Stimulated activated CD4-positive, alpha-beta T cell treated with anti-CD3 and anti-CD28 coated beads, TNF-alpha, amount 100 ng/mL, for 48 hours (primary cell): Measurements from ENCODE around the gene RBBP5.

Experiments
- DNase-seq, 3 donors: peaks; one replicate each; pipeline ENCODE4 v3.0.0-alpha.2; 2020; ENCODE audit warnings: low read depth in 3 of 3

The RBBP5 gene

DNA sequence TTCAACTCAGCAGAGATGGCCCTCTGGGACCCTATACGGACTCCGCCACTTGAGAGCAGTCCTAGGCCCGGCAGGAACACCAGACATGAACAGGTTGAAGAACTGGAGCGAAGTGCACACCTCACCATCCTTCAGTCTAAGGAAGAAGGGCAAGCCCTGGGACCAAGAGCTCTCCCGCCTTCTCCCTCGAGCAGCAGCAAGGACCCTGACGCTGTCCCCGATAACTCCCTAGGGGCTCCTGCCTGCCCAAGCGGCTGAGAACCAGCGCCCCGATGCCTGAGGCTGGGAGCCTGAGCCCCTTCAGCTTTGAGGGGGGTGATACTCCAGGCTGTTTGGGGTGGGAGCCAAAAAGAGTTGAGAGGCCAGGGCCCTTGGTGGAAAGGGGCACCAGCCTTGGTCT is 47.7 kb downstream of the RBBP5 start:
- no peak for DNase-seq

DNA sequence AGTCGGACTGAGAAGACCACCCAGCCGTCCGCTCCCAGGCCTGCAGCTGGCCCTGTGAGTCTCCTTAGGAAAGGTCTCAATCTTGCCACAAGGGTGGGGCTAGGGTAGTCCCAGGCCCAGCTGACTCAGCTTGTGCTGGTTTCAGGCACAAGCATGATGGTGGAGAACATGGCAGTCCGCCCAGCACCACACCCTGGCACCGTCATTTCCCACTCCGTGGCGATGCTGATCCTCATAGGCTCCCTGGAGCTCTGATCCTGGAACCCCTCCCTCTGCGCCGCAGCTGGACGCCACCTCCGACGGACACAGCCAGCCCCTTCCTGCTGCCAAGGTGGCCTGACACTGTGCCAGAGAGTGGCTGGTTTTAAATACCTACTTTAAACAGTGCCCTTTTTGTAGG is 48.3 kb downstream of the RBBP5 start:
- no peak for DNase-seq

DNA sequence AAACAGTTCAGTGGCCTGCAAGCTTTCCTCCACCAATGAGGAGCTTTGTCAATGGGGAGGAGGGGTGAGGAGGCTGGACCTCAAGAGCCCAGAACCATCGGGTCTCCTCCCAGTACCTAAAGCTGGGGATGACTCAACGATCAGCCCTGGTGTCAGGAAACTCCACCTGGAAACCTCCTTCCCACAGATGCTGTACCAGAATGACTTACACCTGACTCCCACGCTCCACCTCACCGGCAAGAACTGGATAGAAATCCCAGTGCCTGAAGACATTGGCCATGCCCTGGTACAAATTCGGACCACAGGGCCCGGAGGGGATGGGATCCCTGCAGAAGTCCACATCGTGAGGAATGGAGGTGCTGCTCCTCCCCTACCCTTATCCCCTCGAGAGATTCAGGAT is 48.9 kb downstream of the RBBP5 start:
- DNase-seq, result no peak

DNA sequence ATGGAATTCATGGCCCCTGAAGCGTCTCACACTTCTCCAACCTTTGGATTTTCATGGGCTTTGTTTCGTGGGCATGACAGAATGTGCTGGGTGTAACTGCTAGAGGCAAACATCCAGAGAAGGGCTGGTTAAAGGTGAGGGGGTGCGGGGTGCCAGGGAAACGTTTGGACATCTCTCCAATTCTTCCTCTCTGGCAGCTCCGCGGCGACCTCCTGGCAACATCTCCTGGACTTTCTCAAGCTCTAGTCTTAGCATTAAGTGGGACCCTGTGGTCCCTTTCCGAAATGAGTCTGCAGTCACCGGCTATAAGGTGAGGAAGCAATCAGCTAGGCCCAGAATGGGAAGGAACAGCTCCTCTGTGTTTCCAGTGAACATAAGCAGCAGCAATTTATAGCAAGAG is 49.5 kb downstream of the RBBP5 start:
- DNase-seq, result no peak

DNA sequence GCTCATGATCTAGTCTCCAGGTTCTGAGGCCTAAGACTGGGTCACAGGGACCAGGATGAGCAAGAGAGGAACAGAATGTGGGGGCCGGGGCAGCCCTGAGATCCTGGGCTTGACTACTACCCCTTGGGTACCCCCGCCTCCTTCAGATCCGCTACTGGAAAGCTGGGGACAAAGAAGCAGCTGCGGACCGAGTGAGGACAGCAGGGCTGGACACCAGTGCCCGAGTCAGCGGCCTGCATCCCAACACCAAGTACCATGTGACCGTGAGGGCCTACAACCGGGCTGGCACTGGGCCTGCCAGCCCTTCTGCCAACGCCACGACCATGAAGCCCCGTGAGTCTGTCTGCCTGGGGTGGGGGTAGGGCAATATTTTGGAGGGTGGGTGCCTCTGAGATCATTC is 50.0 kb downstream of the RBBP5 start:
- DNase-seq, result no peak

DNA sequence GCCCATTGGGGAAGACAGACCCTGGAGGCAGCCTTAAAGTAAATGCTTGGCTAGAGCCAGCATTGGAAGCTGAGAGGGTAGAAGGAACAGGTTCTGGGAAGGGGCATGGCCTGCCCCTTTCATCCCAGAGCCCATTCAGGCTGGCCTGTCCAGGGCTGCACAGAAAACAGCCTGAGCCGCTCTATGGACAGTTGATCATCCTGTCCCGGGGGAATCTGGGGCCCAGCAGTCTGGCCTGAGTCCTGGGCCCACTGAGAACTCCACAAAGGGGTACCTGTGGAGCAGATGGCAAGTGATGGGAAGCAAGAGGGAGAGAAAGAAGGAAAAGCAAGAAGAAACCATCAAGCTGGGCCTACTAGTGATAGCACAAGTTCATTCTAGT is 50.8 kb downstream of the RBBP5 start:
- no peak for DNase-seq

DNA sequence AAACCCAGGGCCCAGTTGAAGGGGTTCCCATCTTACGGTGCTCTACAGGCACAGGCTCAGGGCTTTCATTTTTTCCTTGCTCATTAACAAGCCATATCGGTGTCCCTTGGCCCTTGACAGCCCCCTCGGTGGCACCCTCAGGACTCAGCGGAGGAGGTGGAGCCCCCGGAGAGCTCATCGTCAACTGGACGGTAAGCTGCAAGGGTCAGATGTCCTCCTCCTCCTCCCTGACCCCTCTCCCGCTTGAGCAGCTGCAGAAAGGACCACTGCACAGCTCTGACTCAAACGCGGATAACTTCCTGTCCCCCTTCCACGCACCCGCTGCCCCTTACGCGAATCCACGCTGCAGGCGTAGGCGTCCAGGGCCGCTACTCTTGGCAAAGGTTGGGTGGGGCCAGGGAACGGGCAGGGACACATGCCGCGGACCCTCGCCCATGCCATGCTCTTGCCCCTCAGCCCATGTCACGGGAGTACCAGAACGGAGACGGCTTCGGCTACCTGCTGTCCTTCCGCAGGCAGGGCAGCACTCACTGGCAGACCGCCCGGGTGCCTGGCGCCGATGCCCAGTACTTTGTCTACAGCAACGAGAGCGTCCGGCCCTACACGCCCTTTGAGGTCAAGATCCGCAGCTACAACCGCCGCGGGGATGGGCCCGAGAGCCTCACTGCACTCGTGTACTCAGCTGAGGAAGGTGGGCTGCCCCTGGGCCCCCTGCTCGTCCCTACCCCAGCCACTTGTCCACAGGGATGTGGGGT is 52.2 kb downstream of the RBBP5 start:
- DNase-seq, result no peak

DNA sequence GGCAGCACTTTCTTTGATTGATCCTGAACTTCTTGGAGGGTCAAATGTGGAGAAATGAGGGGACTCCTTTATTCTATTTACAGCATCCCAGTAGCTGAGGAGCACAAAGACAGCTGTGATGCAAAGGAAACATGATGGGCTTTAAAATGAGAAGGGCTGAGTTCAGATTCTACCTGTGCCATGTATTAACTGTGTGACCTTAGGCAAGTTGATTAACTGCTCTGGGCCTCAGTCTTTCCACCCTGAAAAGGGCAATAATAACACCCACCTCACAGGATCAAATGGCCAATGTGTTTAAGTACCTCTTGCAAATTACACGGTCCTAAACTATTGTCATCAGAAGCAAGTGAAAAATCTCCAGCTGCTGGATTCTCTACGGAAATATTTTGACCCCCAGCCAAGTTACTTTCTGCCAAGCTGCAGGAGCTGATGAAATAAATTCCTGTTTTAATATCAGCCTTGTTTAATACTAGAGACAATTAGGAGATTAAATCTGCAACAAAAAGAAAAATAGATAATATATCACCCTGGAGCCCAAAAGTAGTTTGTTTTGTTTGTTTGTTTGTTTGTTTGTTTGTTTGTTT is 53.2 kb downstream of the RBBP5 start:
- DNase-seq, result no peak

DNA sequence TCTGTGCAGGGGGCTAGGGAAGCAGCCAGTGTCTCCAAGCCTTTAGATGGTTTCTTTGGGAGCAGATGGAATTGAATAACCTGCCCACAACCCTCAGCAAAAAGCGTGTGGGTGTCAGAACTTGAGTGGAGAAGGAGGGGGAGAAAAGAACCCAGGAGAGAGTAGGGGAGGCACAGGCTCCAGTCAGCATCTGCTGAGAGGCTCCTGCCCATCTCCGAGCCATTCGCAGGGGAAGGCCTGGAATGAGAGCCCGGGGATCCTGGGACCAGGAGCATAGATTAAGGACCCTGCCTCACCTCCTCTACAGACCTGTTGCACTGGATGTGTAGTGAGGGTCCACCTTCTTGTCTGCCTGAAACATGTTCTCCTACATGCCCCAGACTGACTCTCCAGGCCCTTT is 53.8 kb downstream of the RBBP5 start:
- DNase-seq, result no peak

DNA sequence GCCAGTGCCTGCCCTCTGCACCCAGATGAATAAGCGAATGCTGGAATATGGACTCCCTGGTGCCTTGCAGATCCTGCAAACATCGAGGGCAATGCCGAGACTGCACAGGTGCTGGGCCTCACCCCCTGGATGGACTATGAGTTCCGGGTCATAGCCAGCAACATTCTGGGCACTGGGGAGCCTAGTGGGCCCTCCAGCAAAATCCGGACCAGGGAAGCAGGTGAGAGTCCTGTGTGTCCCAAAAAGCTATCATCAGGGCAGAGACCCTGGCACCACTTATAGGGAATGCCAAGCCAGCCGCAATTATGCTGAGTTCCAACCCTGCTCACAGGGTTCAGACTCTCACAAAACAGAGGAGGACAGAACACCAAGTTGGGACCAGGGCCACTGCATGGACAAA is 54.7 kb downstream of the RBBP5 start:
- DNase-seq, result no peak

DNA sequence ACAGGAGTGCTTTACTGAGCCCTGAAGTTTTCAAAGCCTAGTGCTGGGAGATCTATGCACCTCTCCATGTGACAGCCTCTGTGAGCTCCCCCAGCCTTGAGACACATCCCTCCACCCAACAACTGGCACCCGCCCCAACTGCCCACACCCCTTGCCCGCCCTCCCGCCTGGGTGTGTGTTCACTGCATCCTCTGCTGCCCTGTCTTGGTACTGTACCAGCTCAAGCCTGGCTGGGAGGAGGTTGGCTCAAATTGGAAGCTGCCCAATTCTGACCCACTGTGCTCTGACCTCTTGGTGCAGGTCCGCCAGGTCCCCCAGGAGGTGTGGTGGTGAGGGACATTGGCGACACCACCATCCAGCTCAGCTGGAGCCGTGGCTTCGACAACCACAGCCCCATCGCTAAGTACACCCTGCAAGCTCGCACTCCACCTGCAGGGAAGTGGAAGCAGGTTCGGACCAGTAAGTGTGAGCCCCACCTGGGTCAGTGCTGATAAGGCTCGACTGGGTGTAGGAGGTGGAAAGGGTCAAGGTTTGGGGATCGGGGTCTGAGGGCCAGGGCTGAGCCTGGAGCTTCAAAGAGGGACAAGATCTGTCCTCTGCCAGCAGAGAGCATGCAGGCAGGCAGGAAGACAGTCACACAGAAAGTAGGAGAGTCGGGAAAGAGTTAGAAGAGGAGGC is 55.5 kb downstream of the RBBP5 start:
- no peak for DNase-seq

DNA sequence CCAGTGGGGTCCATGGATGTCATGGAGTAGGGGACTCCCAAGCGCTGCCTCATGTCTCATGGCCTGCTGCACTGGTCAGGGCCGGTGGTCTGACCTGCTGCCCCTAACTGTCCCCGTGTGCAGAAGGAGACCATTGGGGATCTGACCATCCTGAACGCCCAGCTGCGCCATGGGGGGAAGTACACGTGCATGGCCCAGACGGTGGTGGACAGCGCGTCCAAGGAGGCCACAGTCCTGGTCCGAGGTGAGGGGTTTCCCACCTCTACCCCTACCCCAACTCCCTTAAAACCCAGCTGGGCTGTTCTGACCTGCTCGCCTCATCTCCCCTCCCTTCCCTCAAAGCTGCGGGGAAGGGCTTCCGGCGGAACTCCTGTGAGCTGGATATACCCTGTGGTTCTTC is 56.1 kb downstream of the RBBP5 start:
- DNase-seq, result no peak

DNA sequence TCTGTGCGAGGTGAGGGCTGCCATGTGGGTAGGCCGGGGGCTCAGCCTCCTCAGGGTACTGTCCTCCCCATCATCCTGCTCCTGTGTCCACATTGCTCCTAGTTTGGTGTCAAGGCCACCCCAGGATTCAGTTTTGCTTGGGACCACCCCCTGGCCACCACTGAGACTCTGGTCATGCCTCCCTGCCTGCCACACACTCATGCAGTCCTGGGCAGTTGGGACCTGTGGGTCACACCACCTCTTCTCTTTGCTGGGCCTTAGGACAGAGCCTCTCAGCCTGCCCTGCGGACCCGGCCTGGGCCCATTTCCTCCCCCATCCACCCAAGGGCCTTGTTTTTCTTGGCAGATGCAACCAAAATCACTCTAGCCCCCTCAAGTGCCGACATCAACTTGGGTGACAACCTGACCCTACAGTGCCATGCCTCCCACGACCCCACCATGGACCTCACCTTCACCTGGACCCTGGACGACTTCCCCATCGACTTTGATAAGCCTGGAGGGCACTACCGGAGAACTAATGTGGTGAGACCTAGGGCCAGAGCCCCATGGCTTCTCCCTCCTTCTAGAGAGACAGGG is 56.9 kb downstream of the RBBP5 start:
- no peak for DNase-seq

DNA sequence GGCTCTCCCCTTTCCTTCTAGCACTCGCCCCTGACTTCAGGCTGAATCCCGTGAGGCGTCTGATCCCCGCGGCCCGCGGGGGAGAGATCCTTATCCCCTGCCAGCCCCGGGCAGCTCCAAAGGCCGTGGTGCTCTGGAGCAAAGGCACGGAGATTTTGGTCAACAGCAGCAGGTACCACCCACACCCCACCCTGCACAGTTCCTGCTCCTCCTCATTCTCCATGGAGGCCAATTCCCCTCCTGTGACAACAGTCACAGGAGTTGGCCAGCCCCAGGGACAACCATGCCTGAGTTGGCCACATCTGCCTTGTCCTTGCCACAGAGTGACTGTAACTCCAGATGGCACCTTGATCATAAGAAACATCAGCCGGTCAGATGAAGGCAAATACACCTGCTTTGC is 57.5 kb downstream of the RBBP5 start:
- DNase-seq, result no peak

DNA sequence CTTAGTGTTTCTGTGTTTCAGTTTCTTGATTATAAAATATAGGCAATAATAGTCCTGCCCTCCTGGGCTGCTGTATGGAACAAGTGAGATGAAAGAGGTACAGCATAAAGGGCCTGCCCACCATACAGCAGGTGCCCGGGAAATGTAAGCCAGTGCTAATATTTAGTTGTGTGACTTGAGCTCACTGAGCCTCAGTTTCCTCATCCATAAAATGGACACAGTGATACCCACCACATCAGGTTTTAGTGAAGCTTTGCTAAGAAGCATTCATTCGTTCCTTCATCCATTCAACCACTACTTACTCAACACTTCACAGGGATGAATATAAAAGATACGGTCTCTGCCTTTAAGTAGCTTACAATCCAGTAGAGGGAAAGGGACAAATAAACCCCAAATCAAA is 58.9 kb downstream of the RBBP5 start:
- no peak for DNase-seq

DNA sequence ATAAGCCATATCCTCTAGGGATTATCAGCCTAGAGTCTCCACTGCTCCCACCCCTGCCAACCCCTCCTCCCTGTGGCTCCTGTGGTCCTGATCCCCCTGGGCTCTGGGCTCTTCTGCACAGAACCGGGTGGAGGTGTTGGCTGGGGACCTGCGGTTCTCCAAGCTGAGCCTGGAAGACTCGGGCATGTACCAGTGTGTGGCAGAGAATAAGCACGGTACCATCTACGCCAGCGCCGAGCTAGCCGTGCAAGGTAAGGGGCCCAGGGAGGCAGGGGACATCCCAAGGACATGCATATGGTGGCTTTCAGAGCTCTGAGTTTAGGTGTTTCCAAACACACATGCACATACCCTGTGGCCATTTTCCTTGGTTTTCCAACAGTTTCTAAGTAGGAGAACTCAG is 59.5 kb downstream of the RBBP5 start:
- no peak for DNase-seq

DNA sequence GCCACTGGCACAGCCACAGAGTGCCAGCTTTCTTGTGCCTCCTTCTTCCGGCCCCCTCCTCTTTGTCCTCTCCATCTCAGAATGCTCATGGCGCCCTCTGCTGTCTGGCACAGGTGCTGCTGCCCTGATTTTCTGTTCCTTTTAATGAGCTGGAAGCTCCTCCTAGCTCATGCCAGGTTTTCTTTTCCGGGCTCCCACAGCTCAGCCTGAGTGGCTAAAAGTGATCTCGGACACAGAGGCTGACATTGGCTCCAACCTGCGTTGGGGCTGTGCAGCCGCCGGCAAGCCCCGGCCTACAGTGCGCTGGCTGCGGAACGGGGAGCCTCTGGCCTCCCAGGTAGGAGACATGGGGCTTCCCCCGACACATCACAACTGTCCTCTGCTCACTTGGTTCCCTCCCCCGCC is 60.1 kb downstream of the RBBP5 start:
- DNase-seq, result peak; percentile 47 to 65 (median 58)

DNA sequence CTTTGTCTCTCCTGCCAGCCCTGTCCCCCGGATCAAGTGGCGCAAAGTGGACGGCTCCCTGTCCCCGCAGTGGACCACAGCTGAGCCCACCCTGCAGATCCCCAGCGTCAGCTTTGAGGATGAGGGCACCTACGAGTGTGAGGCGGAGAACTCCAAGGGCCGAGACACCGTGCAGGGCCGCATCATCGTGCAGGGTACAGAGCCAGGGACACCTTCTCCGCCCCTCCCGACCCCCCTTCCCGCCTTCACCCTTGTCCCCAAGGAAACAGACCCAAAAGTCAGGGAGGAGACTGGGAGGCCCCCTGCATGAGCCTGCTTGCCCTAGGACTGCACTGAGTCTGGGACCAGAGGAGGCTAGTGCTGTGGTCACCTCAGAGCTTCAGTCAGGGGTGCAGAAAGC is 60.6 kb downstream of the RBBP5 start:
- DNase-seq, result no peak

DNA sequence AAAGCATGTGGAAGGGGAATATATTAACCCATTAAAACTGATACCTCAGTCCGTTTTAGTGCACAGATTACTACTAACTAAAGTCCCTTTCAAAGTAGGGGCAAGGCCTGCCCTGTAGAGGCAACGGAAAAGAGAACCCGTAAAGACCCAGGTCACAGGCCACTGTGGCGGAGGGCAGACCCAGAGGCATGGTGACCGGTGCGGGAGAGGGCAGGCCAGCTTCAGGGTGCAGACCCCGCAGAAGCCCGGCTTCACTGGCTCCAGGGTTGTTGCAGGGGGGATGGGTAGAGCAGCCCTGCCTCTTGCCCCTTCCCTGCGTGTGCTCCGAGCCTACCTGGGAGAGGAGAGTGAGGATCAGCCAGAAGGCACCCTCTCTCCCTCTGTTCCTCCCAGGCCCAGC is 61.0 kb downstream of the RBBP5 start:
- DNase-seq, result no peak

DNA sequence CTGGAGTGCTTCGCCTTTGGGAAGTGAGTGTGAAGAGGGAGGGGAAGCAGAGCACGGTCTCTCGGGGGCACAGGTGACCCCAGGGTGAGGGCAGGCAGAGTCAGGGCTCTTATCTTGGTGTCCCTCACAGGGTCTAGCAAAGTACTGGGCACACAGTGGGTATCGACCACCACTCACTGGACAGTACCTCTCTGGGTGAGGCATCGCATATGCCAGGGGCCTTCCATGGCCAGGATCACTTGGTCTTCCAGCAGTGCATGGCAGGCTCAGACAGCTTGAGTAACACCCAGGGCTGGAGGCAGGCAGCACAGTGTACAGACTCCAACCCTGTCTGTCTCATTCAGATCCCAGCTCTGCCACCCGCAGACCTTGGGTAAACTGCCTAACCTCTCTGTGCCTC is 62.1 kb downstream of the RBBP5 start:
- no peak for DNase-seq

DNA sequence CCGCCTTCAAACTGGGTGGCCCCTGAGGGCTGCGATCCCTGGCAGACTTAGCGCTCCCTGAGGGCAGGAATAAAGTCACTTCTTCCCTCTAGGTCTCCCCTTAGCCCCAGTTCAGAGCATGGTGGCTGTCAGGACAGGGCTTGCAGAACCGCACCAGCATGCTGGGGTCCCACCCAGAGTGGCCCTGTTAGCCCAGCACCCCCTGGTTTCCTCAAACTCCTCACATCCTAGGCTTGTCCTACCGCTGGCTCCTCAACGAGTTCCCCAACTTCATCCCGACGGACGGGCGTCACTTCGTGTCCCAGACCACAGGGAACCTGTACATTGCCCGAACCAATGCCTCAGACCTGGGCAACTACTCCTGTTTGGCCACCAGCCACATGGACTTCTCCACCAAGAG is 62.9 kb downstream of the RBBP5 start:
- no peak for DNase-seq

DNA sequence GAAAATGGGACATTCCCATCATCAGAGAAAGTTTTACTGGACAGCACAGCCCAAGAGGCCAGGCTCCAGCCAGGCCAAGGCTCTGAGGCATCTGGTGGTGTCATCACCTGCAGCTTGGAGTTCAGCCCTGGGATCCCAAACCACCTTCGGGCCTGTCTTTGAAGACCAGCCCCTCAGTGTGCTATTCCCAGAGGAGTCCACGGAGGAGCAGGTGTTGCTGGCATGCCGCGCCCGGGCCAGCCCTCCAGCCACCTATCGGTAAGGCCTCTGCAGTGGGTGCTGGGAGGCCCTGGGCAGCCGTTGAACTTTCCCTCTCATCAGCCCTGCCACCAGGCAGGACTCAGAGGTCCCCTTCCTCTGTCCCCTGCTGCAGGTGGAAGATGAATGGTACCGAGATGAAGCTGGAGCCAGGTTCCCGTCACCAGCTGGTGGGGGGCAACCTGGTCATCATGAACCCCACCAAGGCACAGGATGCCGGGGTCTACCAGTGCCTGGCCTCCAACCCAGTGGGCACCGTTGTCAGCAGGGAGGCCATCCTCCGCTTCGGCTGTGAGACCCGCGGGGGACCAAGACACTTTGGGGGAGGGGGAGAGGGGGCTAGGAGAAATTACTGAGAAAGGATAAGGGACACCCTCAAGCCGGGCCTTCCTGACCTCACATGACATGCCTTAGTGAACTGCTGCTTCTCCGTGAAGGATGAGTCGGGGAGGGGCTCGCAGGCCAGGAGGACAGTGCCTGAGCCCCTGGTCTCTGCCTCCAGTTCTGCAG is 63.8 kb downstream of the RBBP5 start:
- no peak for DNase-seq
